Activated CD8-positive, alpha-beta T cell treated with anti-CD3 and anti-CD28 coated beads for 36 hours (primary cell): Measurements from ENCODE around the gene PCDHGA11. TPM values are rescaled to one million over a fixed set of nuclear protein-coding genes. Genes with fewer than 3 reads are reported as not detected.
A peak's percentile ranks its signal among the peaks of the same experiment; 100 is the strongest.
"Not testable (repeated sequence)": the region's sequence is repeated elsewhere in the genome, so short reads cannot be mapped to it uniquely, and the experiment has no call there.

ENCODE experiments used
- ATAC-seq: fragments of 200-7000 bp; cut with Tn5 transposase; one replicate; pipeline ENCODE4 v1.10.0; 2021; ENCODE audit warnings: mild to moderate bottlenecking, moderate library complexity
- CTCF ChIA-PET: fragments of 350-600 bp; sonication (Branson Sonifier 250); formaldehyde crosslinking; loops from one replicate; lab custom pipeline; 2021; ENCODE audit warnings: antibody characterized with exemption; lab: Charles Lee
- POLR2A ChIA-PET: fragments of 350-600 bp; sonication (Branson Sonifier 250); formaldehyde crosslinking; loops from one replicate; lab custom pipeline; 2021; ENCODE audit warnings: antibody characterized with exemption; lab: Charles Lee
- DNase-seq: peaks from one replicate; pipeline ENCODE4 v3.0.0-alpha.2; 2020
- H3K27ac Mint-ChIP-seq: one replicate; pipeline ENCODE4 v1.8.0; 2021; ENCODE audit warnings: mild to moderate bottlenecking, mixed read lengths
- H3K27me3 Mint-ChIP-seq: one replicate; pipeline ENCODE4 v1.8.0; 2021; ENCODE audit warnings: mixed read lengths
- H3K36me3 Mint-ChIP-seq: one replicate; pipeline ENCODE4 v1.8.0; 2021; ENCODE audit warnings: low read depth, mixed read lengths
- H3K4me1 Mint-ChIP-seq: one replicate; pipeline ENCODE4 v1.8.0; 2021; ENCODE audit warnings: low read depth, mixed read lengths
- H3K4me3 Mint-ChIP-seq: one replicate; pipeline ENCODE4 v1.8.0; 2021; ENCODE audit warnings: mild to moderate bottlenecking, moderate library complexity, mixed read lengths
- H3K9me3 Mint-ChIP-seq: one replicate; pipeline ENCODE4 v1.8.0; 2021; ENCODE audit warnings: mixed read lengths
- CTCF ChIP-seq: fragments of 200-600 bp; IDR thresholded peaks from one replicate; pipeline ENCODE4 v1.8.0; 2022; ENCODE audit warnings: antibody characterized with exemption, mild to moderate bottlenecking
- intact Hi-C: fragments of 100-400 bp; cut with micrococcal nuclease; formaldehyde crosslinking; loops from one replicate; pipeline ENCODE4 v1.10.0; 2022
- total RNA-seq, 2 experiments: library from RNA; stranded (reverse); gene quantifications; one replicate each; pipeline ENCODE4 v1.2.3, GENCODE V29; 2021

Gene PCDHGA11
- total RNA-seq, 2 experiments from 2014 or later, result not detected

- Mint-ChIP-seq H3K9me3 (peaks cover 20% of the 10 kb centered on the region), H3K4me1 (no peaks in the 10 kb centered on the region), H3K36me3 (peaks cover 7% of the 10 kb centered on the region), H3K27ac (no peak within 1 kb of the TSS), H3K27me3 (peaks cover 60% of the 10 kb centered on the region), H3K4me3 (no peak within 1 kb of the TSS)
- CTCF ChIA-PET, result interaction anchor here (0.8 kb wide), 1 partner anchor 14 kb away, joined by 3 read pairs; no protein-coding TSS in a partner anchor
- DNase-seq (no peak), ATAC-seq (no peak)
- intact Hi-C loops, result no loop called here
- POLR2A ChIA-PET, result no interaction called here
- TF ChIP-seq CTCF, result no peak
These were observed 38.2 kb upstream of the PCDHGA11 start, which contains the start of gene PCDHGA7 for GRCh38 chr5:141382469-141383294. Gene PCDHGA7 (plus strand): TSS chr5:141382742. CDS start chr5:141382900, 158 bp downstream.

GRCh38 chr5:141383345-141383744 lies 37.5 kb upstream of the PCDHGA11 start:
- H3K36me3 Mint-ChIP-seq, result peaks cover 7% of the 10 kb centered on the region
- ATAC-seq, result no peak
- H3K27ac Mint-ChIP-seq, result no peak overlapping the region
- intact Hi-C loops, result no loop called here
- peaks cover 22% of the 10 kb centered on the region for H3K9me3 Mint-ChIP-seq
- no peak overlapping the region for H3K4me3 Mint-ChIP-seq
- ChIA-PET CTCF (interaction anchor here (0.8 kb wide), 1 partner anchor 13 kb away, joined by 3 read pairs; no protein-coding TSS in a partner anchor), POLR2A (no interaction called here)
- H3K4me1 Mint-ChIP-seq, result no peaks in the 10 kb centered on the region
- no peak for TF ChIP-seq CTCF
- H3K27me3 Mint-ChIP-seq, result peaks cover 62% of the 10 kb centered on the region
- DNase-seq, result no peak

GRCh38 chr5:141384471-141385267 lies 36.2 kb upstream of the PCDHGA11 start:
- Mint-ChIP-seq H3K27ac (no peak overlapping the region), H3K4me1 (peaks cover 2% of the 10 kb centered on the region), H3K9me3 (peaks cover 31% of the 10 kb centered on the region), H3K4me3 (no peak overlapping the region), H3K27me3 (peaks cover 68% of the 10 kb centered on the region), H3K36me3 (peaks cover 11% of the 10 kb centered on the region)
- ChIA-PET POLR2A (no interaction called here), CTCF (no interaction called here)
- no peak for ATAC-seq
- TF ChIP-seq CTCF, result no peak
- intact Hi-C loops, result no loop called here
- no peak for DNase-seq

GRCh38 chr5:141387557-141388311 lies 33.1 kb upstream of the PCDHGA11 start, which contains the start of gene PCDHGB4:
Gene PCDHGB4 (plus strand): TSS chr5:141387698. CDS start chr5:141387885, 187 bp downstream.
- intact Hi-C loops, H3K4me3 Mint-ChIP-seq, H3K27ac Mint-ChIP-seq, H3K4me1 Mint-ChIP-seq: not testable (repeated sequence)
- H3K27me3 Mint-ChIP-seq, result peaks cover 67% of the 10 kb centered on the region
- peak; percentile 69 for ATAC-seq
- peaks cover 39% of the 10 kb centered on the region for H3K9me3 Mint-ChIP-seq
- peak; percentile 30 for DNase-seq
- H3K36me3 Mint-ChIP-seq, result peaks cover 16% of the 10 kb centered on the region
- ChIA-PET CTCF (interaction anchor here (0.8 to 1.5 kb wide), 8 partner anchors 9 to 170 kb away, joined by 3 to 5 read pairs (median 4); partner anchors contain the start of genes PCDHGA12, PCDHGB3 and PCDHGB5), POLR2A (interaction anchor here (0.7 kb wide), 1 partner anchor 591 kb away, joined by 3 read pairs; no protein-coding TSS in a partner anchor)

GRCh38 chr5:141388661-141389060 lies 32.2 kb upstream of the PCDHGA11 start:
- DNase-seq (no peak), ATAC-seq (no peak)
- CTCF ChIA-PET, result interaction anchor here (0.8 to 1.5 kb wide), 3 partner anchors 19 to 123 kb away, joined by 3 to 5 read pairs (median 4); partner anchors contain the start of genes PCDHGA11 and PCDHGB3
- Mint-ChIP-seq H3K4me1 (peaks cover 2% of the 10 kb centered on the region), H3K4me3 (no peak overlapping the region), H3K9me3 (peaks cover 36% of the 10 kb centered on the region), H3K27me3 (peaks cover 68% of the 10 kb centered on the region), H3K27ac (no peak overlapping the region), H3K36me3 (peaks cover 17% of the 10 kb centered on the region)
- TF ChIP-seq CTCF, result no peak
- intact Hi-C loops, result no loop called here
- POLR2A ChIA-PET, result no interaction called here
